Coronary artery (tissue), 2 donors: ENCODE measurements around the gene IRF8.
"Not testable (repeated sequence)": the region's sequence is repeated elsewhere in the genome, so short reads cannot be mapped to it uniquely, and the experiment has no call there.

Experiments
- DNase-seq: peaks from one replicate; pipeline ENCODE4 v3.0.0-alpha.2; 2017; ENCODE audit warnings: low spot score
- H3K27ac ChIP-seq, 2 donors: fragments of 200-600 bp; sonication (generic); one replicate each; pipeline ENCODE4 v1.5.1; 2016 to 2019
- H3K4me3 ChIP-seq: fragments of 200-600 bp; sonication (generic); 2 replicates; pipeline ENCODE4 v1.5.1; 2016; ENCODE audit warnings: mild to moderate bottlenecking, moderate library complexity
- TF ChIP-seq, protein P1 (sequence below): fragments of 200-600 bp; sonication (generic); IDR thresholded peaks from one replicate; pipeline ENCODE4 v1.5.1; 2019; ENCODE audit warnings: antibody characterized with exemption

Gene IRF8

DNA sequence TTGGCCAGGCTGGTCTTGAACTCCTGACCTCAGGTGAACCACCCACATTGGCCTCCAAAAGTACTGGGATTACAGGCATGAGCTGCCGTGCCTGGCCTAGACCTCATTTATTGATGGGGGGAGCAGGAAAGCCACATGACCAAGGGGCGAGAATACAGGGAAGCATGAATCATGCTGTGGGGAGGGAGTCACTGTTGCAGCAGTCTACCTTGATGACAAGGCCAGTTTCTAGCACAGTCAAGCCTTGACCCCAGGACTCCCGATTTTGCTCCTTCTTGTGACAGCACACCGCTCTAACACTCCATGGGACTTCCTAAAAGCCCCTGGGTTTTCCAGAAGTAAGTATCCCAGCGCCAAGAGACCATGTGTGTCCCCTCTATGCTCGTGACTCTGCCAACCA lies 42.9 kb upstream of the IRF8 start:
- Histone ChIP-seq H3K4me3 (no peak overlapping the region), H3K27ac (no peak overlapping the region)
- DNase-seq = no peak
- TF ChIP-seq, protein P1, sequence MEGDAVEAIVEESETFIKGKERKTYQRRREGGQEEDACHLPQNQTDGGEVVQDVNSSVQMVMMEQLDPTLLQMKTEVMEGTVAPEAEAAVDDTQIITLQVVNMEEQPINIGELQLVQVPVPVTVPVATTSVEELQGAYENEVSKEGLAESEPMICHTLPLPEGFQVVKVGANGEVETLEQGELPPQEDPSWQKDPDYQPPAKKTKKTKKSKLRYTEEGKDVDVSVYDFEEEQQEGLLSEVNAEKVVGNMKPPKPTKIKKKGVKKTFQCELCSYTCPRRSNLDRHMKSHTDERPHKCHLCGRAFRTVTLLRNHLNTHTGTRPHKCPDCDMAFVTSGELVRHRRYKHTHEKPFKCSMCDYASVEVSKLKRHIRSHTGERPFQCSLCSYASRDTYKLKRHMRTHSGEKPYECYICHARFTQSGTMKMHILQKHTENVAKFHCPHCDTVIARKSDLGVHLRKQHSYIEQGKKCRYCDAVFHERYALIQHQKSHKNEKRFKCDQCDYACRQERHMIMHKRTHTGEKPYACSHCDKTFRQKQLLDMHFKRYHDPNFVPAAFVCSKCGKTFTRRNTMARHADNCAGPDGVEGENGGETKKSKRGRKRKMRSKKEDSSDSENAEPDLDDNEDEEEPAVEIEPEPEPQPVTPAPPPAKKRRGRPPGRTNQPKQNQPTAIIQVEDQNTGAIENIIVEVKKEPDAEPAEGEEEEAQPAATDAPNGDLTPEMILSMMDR = no peak

DNA sequence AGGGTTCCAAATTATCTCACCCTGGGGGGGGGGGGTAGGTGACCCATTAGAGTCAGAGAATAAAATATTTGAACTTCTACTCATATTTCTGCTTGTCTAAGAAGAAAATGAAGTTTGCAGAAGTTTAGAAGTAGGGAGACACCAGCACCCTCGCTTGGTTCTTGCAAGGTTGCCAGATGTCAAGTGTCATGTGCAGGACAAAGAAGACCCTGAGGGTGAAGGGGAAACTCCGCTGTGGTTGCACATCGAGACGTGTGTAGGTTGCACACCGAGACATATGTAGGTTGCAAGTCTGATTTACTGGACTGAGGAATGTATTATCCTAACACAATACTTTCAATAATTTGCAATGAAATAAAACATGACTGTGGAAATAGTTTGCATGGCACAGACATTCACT lies 42.4 kb upstream of the IRF8 start:
- H3K27ac ChIP-seq = no peak overlapping the region
- DNase-seq = no peak
- no peak overlapping the region for H3K4me3 ChIP-seq
- TF ChIP-seq, protein P1 = no peak

DNA sequence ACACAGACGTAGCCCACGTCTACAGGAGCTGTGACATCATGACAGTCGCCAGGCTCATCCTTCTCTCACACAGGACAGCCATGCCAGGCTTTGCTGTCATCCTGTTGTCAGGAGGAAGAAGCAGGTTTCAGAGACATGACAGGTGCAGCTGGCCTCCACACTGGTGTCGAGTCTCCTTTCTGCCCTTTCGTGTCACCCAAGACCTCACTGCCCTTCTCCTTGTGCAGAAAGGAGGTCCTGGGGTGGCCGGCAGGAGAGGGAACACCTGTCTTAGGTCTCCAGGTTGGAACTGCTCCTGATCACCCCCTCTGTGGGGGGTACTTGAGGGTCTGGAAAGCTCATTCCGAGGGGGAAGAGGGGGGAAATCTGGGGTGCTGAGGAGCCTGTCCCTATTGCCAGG lies 41.6 kb upstream of the IRF8 start:
- Histone ChIP-seq H3K4me3 (no peak overlapping the region), H3K27ac (no peak overlapping the region)
- TF ChIP-seq, protein P1 = no peak
- no peak for DNase-seq

DNA sequence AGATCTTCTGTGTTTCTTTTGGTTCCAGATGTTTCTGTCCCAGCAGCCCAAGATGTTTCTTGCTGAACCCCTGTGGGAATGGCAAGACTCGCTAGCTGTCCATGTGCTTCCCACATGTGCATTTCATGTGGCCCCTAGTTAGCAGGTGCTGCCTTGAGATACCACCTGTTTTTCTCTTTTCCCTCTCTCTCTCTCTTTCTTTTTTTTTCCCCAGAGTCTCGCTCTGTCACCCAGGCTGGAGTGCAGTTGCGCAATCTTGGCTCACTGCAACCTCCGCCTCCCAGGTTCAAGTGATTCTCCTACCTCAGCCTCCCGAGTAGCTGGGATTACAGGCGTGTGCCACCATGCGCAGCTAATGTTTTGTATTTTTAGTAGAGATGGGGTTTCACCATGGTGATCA lies 40.4 kb upstream of the IRF8 start:
- H3K4me3 ChIP-seq, DNase-seq, H3K27ac ChIP-seq: not testable (repeated sequence)

DNA sequence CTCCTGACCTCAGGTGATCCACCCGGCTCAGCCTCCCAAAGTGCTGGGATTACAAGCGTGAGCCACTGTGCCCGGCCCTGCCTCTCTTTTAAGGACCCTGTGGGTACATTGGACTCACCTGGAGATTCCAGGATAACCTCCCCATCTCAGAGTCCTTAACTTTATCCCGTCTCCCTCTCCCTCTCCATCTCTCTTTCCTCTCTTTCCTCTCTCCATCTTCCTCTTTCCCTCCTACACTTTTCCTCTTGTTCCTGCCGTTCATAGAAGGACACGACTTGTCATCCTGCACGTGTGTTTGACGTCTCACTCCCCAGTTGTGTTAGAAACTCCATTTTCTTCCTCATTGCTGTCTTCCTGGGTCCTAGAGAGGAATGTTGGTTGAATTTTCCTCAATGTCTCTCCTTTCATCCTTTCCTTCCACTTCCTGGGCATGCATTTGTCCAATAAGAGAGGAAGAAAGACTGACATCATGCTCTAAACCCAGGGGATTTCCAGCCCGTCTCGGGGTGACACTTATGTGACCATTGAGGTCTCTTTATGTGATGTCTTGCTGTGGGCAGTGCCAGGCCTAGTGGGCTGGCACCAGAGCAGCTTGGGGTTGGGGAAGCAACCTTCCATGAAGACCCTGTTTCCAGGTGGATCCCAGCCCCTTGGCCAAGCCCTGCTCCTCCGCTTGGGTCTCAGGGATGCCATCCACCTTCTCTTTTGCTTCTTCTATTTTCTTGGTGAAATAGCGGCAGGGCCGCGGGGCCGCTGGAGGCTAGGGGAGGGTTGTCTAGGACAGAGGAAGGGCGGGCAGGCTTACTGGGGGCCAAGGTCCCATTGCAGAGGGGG lies 39.8 kb upstream of the IRF8 start:
- DNase-seq = no peak
- no peak overlapping the region for H3K4me3 ChIP-seq
- no peak overlapping the region for H3K27ac ChIP-seq
- TF ChIP-seq, protein P1 = no peak

DNA sequence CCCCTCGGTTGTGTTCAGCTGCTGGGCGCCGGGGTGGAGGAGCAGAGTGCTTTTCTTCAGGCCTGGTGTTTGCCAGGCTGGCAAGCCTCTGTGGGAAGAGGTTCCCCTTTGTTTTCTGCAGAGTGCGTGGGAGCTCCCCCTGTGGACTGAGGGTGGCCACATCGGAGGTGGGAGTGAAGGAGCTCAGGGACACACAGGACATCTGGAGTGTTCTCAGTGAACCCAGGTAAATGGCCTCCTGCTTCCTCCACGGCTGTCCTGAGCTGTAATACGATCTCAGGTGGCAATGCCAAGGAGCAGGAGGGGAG lies 39.2 kb upstream of the IRF8 start:
- TF ChIP-seq, protein P1 = no peak
- Histone ChIP-seq H3K27ac (no peak overlapping the region), H3K4me3 (no peak overlapping the region)
- DNase-seq = no peak

DNA sequence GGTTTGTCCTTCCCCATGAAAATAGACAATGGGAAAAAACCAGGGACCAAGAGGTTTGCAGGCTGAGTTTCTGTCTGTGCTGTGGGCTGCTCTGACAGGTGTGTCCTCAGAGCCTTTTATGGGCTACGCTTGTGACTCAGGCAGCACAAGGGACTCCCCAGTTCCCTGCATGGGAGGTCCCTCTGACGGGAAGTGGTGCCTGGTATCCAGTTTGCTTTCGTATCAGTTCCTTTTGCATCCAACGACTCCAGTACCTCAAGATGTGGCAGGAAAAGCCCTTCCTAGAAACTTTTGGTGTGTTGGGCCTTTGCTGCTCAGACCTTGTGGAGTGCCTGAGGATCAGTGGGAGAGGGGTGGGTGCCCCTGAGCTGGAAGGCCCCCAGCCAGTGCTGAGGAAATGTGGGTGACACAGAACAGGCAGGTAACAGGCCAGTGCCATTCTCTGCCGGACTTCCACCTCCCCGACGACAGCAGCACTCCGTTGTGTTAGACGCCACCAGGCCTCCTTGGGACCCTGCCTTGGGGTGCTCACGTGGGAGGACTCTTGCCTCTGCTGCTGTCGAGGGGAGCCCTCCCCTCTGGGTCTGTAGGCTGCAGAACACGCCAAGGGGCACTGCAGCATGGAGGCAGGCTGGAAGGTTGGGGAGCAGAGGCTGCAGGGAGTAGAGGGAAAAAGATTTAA lies 38.4 kb upstream of the IRF8 start:
- TF ChIP-seq, protein P1 = no peak
- no peak overlapping the region for H3K4me3 ChIP-seq

More for the DNA sequence above, 38.4 kb upstream of the IRF8 start:
- no peak overlapping the region for H3K27ac ChIP-seq
- DNase-seq = no peak
